HTERT RPE-1 (cell line): Measurements from ENCODE around the gene IFITM10.

Source experiments
- in situ Hi-C: fragments of 300-500 bp; cut with MboI; formaldehyde crosslinking; loops from 4 replicates; pipeline ENCODE4 v1.14.3; 2020; ENCODE audit warnings: low sequenced_read_pairs

The IFITM10 gene

GRCh38 chr11:1719781-1720180, 30.6 kb downstream of the IFITM10 start:
- in situ Hi-C loops = no loop called here

GRCh38 chr11:1718326-1718725, 32.1 kb downstream of the IFITM10 start:
- in situ Hi-C loops = no loop called here

DNA sequence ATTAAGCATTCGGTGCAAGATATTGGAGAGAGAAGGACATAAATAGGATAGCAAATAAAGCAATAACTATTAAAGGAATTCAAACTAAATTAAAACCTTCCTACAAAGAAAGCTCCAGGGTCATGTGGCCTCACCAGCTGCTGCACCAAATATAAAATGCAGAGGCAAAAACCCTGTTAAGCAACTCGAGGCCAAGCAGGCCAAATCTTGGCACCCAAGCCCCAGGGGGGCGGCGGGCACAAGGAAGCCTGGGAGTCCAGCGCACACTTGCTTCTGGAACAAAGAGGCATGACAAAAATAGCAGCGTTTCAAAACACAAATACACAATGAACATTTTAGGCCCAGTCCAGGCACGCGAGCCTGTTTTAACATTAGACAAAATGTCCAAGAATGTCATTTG, 32.6 kb downstream of the IFITM10 start:
- in situ Hi-C loops = no loop called here

DNA sequence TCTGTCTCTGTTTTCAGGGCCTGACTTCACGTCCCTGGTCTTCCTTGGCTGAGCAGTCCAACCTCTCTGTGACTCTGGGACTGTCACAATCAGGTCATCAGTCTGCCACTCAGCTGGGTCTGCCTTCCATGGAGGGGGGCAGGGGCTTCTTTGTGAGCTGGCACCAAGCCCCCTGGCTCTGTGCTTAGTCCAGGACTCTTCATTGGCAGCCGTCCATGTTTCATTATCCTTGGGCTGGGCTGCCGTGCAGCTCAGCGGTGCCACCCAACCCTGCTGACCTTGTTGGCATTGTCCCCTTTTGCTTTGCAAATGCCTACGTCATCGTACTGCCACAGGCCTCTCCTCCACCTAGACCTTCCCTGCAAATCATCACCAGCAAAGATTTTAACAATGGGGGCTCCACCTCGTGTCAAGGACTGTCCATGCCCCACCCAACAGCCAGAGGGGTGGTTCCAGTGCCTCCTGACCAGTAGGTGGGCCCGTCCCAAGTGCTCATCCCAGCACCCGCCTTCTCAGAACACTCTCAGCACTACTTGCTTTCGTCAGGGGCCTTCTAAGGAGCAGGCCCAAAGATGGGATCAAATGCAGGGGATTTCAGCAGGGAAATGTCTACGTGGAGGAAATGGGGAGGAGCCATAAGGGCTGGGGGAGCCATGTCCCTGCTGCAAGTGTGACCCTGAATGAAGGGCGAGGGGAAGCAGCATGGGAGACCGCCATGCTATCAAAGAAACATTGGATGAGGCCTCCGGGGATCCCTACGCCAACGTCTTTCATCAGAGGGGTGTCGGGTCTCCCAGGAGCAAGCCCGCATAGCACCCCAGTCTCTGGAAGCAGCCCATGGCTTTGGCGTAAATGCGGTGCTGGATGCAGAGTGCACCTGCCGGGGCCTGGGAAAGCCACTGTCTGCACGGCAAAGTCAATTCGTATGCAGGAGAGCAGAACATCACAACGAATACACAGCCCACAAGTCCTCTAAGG, 35.2 kb downstream of the IFITM10 start:
- in situ Hi-C loops = no loop called here

- in situ Hi-C loops = no loop called here
These were observed 41.7 kb downstream of the IFITM10 start for GRCh38 chr11:1708716-1709115.

DNA sequence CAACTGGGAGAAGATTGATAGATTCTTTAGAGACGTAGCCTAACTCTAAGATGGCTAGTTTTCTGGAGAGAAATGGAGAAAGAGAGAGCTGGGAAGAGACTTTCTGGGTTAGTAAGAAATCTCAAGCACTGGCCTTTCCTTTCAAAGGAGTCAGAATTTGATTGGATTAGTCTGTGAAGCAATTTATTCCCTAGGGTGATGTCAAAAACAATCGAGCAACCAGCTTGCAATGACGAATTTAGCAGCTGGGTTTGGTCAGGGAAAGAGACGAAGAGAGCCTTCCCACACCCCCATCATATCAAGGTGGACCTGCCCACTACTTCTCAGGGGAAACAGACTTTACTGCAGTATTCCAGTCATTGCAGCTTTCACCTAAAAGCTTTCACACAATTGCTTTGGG, 42.6 kb downstream of the IFITM10 start:
- in situ Hi-C loops = no loop called here

DNA sequence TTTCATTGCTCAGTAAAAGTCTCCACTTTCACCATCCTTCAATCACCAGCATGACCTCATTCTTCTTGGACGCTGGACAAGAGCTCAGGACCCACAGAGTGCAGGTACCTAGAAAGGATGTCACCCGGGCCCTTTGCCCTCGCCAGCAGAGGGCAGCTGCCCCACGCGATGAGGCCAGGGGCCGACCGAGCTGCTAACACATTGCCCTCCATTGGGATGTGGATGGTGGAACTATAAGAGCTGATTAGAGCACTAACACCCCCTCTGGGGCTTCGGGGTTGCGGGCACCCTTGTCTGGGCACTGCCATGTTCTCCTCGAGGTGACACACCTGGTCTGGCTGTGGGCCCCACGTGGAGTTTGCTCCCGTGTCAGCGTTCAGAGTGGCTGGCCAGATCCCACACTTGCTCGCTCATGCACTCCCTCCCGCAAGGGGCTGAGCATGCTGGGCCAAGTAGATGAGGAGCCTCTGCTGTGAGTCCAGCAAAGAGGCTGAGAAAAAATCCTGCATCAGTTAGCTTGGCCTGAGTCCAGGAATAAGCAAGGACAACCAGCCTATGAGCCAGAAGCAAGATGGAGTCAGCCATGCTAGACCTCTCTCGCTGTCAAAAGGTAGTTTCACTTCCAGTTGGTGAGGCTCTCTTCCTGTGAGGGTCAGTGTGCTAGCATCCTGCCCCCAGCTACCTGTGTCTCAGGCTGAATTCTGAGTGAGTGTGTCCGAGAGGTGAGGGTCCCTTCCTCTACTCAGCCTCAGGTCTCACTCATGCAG, 43.6 kb downstream of the IFITM10 start:
- in situ Hi-C loops = no loop called here

GRCh38 chr11:1705126-1706052, 45.0 kb downstream of the IFITM10 start:
- in situ Hi-C loops = no loop called here

DNA sequence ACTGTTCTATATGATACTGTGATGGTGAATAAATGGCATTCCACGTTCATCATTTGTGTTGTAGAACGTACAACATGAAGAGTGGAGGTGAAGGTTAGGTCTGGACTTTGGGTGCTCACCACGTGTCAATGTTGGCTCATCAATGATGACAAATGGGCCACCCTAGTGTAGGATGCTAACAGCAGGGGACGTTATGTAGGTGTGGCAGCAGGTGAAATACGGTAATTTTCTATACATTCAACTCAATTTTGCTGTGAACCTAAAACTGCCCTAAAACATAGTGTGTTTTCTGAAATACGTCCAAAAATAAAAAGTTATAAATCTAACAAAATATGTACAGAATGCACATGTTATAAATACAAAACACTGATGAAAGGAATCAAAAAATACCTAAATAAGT, 47.2 kb downstream of the IFITM10 start:
- in situ Hi-C loops = no loop called here

DNA sequence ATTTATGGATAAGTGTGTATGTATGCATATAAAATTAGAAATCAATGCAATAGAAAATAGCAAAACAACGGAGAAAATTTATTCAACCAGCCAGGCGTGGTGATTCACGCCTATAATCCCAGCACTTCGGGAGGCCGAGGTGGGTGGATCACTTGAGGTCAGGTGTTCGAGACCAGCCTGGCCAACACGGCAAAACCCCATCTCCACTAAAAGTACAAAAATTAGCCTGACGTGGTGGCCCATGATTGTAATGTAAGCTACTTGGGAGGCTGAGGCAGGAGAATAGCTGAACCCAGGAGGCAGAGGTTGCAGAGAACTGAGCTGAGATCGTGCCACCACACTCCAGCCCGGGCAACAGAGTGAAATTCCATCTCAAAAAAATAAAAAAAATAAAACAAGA, 47.9 kb downstream of the IFITM10 start:
- in situ Hi-C loops = no loop called here

DNA sequence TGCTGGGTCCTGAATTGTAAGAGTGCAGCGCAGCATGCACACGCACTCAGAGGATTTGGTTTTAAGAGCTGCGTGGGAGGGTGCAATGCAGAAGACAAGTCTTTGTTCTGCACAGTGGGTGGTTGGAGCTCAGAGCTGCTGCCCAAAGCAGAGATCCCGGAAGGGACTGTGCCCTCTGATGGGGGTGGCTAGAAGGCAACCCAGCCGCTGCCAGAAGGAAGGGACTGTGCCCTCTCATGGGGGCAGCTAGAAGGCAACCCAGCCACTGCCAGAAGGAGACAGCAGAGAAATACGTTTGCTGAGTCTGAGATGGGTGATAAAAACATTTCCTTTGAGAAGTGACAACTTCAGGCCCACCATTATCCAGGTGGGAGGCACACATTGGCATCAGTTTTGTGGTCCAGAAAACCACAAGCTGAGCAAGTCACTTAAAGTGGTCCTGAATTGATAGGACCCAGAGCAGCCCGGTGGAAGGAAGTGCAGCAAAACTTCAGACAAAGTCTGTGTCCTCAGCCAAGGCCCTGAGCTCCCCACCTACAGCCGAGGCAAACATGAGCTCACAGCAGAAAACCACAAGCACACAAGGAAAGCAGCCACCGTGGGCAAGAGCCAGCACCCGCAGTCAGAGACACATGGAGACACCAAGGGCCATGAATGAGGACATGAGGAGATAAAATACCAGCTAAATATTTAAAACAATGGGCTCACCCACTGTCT, 49.1 kb downstream of the IFITM10 start:
- in situ Hi-C loops = no loop called here

DNA sequence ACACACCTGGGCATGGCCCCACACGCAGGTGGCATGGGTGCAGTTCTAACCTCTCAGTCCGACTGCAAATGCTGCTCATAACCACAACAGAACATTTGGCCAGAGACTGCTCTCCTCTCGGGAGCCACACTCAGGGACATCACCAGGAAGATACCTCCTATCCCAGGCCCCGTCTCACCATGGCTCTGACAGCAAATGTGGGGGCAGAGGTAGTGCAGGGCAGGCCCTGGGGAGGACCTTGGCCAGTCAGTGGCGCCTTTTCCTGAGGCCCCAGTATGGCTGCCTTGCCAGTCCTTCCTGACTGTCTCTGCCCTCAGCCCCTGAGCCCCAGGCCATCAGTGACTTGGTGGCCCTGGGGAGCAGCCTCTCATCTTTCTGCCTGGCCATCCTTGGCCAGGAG, 50.6 kb downstream of the IFITM10 start:
- in situ Hi-C loops = no loop called here

- in situ Hi-C loops = no loop called here
These were observed 53.5 kb downstream of the IFITM10 start, which contains the start of gene KRTAP5-6 for GRCh38 chr11:1696608-1697570. KRTAP5-6 (plus strand) TSS chr11:1697195; CDS start chr11:1697246, 51 bp downstream.

DNA sequence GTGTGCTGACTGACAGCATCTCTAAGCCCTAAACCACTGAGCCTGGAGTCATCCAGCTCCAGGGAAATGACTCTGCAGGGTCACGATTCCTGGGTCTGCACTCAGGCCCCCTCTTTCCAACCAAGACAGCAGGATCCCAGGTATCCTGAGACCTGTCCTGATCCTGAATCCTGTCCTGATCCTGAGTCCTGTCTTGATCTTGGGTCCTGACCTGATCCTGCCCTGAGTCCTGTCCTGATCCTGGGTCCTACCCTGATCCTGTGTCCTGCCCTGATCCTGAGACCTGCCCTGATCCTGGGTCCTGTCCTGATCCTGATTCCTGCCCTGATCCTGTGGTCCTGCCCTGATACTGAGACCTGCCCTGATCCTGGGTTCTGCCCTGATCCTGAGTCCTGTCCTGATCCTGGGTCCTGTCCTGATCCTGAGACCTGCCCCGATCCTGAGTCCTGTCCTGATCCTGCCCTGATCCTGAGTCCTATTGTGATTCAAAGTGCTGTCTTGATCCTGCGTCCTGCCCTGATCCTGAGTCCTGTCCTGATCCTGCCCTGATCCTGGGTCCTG, 54.8 kb downstream of the IFITM10 start:
- in situ Hi-C loops = no loop called here

- in situ Hi-C loops = no loop called here
These were observed 55.4 kb downstream of the IFITM10 start for GRCh38 chr11:1694846-1695547.

- in situ Hi-C loops = no loop called here
These were observed 56.1 kb downstream of the IFITM10 start for GRCh38 chr11:1694064-1694845.

GRCh38 chr11:1693327-1694063, 56.9 kb downstream of the IFITM10 start:
- in situ Hi-C loops = no loop called here
